Gastrocnemius medialis (tissue), 4 donors: Measurements from ENCODE around the gene ILKAP.

Source experiments
- POLR2A ChIP-seq, 2 donors: fragments of 450-650 bp; IDR thresholded peaks; one replicate each; pipeline ENCODE4 v1.6.1; 2017; ENCODE audit warnings: antibody characterized with exemption in 2 of 2, mild to moderate bottlenecking in 2 of 2, moderate library complexity in 2 of 2
- TF ChIP-seq, protein P1 (sequence below), 5 experiments: fragments of 450-650 bp in 3 of 5; fragments of 200-600 bp in 2 of 5; sonication (generic) in 2 of 5; IDR thresholded peaks in 4 of 5; conservative IDR thresholded peaks in 1 of 5; 1 replicate in 4 of 5; 2 replicates in 1 of 5; pipeline ENCODE4 v1.5.1; 2016 to 2019; ENCODE audit warnings: antibody characterized with exemption in 5 of 5, mild to moderate bottlenecking in 3 of 5, moderate library complexity in 3 of 5

DNA sequence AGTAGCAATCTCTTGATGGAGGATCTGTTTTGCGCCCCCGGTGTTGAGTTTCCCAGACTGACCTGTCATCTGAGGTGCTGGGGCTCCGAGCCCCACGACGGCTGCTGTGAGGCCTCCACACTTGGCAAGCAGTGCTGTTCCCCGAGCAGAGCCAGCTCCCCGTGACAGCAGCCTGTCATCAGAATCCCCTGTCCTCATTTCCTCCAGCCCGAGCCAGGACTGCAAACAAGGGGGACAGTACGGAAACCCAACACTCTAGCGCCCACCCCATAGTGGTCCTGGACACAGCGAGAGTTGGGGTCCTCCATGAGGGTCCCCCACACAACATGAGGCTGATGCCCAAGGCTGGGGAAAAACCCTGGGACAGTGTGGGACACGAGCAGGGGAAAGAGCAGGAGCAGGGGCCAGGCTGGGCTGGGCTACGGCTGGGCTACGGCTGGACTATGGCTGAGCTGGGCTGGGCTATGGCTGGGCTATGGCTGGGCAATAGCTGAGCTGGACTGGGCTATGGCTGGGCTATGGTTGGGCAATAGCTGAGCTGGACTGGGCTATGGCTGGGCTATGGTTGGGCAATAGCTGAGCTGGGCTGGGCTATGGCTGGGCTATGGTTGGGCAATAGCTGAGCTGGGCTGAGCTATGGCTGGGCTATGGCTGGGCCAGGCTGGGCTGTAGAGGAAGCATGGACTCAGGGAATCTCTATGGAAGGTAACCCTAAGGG is 66.5 kb downstream of the ILKAP start:
- TF ChIP-seq POLR2A (IDR thresholded peaks at IDR 0.05): peak; percentile 34 to 60
- TF ChIP-seq, protein P1, sequence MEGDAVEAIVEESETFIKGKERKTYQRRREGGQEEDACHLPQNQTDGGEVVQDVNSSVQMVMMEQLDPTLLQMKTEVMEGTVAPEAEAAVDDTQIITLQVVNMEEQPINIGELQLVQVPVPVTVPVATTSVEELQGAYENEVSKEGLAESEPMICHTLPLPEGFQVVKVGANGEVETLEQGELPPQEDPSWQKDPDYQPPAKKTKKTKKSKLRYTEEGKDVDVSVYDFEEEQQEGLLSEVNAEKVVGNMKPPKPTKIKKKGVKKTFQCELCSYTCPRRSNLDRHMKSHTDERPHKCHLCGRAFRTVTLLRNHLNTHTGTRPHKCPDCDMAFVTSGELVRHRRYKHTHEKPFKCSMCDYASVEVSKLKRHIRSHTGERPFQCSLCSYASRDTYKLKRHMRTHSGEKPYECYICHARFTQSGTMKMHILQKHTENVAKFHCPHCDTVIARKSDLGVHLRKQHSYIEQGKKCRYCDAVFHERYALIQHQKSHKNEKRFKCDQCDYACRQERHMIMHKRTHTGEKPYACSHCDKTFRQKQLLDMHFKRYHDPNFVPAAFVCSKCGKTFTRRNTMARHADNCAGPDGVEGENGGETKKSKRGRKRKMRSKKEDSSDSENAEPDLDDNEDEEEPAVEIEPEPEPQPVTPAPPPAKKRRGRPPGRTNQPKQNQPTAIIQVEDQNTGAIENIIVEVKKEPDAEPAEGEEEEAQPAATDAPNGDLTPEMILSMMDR (IDR thresholded peaks at IDR 0.05 in 4 of 5, conservative IDR thresholded peaks at IDR 0.05 in 1 of 5): no peak
